HCT116 (cell line): ENCODE measurements around the gene ERN1. TPM values are rescaled to one million over a fixed set of nuclear protein-coding genes. Genes with fewer than 3 reads are reported as not detected.
"Not testable (repeated sequence)": the region's sequence is repeated elsewhere in the genome, so short reads cannot be mapped to it uniquely, and the experiment has no call there.

Source experiments
- ATAC-seq: fragments of 200-7000 bp; cut with Tn5 transposase; 2 replicates; pipeline ENCODE4 v1.9.1; 2020; ENCODE audit warnings: mild to moderate bottlenecking, moderate library complexity
- BruUV-seq: library from RNA; stranded (reverse); fragments of 400-500 nt; replicated peaks from 2 replicates; lab custom pipeline; 2021; lab: Mats Ljungman, UMichigan
- CTCF ChIA-PET: fragments of 300-600 bp; sonication (Branson Sonifier 250); formaldehyde crosslinking; loops from one replicate; lab custom pipeline; 2021; ENCODE audit warnings: antibody characterized with exemption; lab: Charles Lee
- POLR2A ChIA-PET: fragments of 300-600, 350-600 bp; sonication (Branson Sonifier 250); formaldehyde crosslinking; loops from one replicate; lab custom pipeline; 2021; ENCODE audit warnings: antibody characterized with exemption; lab: Charles Lee
- RAD21 ChIA-PET, 2 experiments: fragments of 300-600 bp; sonication (Branson Sonifier 250); formaldehyde crosslinking; loops; one replicate each; lab custom pipeline; 2023; ENCODE audit warnings: low total read pairs in 2 of 2; ENCODE audit not compliant: uncharacterized antibody in 2 of 2, unreplicated experiment in 2 of 2, low non-redundant PET in 1 of 2; lab: Charles Lee
- DNase-seq: peaks from one replicate; pipeline ENCODE4 v3.0.0-alpha.2; 2010; ENCODE audit warnings: low read depth, low spot score
- H2AFZ ChIP-seq: fragments of 200-600 bp; shearing (Covaris generic), sonication (generic); 2 replicates; pipeline ENCODE4 v1.6.1; 2017; ENCODE audit warnings: low read depth, mixed run types, mixed read lengths, antibody characterized with exemption, low read length; ENCODE audit not compliant: poor library complexity, severe bottlenecking
- H3K27ac ChIP-seq: 2 replicates; pipeline ENCODE4 v1.5.1; 2012; ENCODE audit warnings: low read depth, low read length
- H3K27me3 ChIP-seq: fragments of 200-600 bp; sonication (generic); 2 replicates; pipeline ENCODE4 v1.6.1; 2016; ENCODE audit warnings: mixed run types, low read length, mixed read lengths; ENCODE audit not compliant: insufficient read depth
- H3K36me3 ChIP-seq, 2 experiments: fragments of 200-500 bp in 1 of 2; fragments of 200-600 bp in 1 of 2; sonication (Bioruptor generic) in 1 of 2; sonication (generic) in 1 of 2; 2 replicates each; pipeline versions ENCODE4 v1.5.1 to v1.6.1; 2014 to 2016; ENCODE audit warnings: low read length in 2 of 2, inconsistent platforms in 1 of 2, mixed read lengths in 1 of 2, mixed run types in 1 of 2; ENCODE audit not compliant: insufficient read depth in 2 of 2, control insufficient read depth in 1 of 2
- H3K4me1 ChIP-seq, 2 experiments: fragments of 200-600 bp in 1 of 2; sonication (generic) in 1 of 2; 2 replicates each; pipeline versions ENCODE4 v1.5.1 to v1.6.1; 2012 to 2017; ENCODE audit warnings: low read length in 2 of 2, inconsistent platforms in 1 of 2, mild to moderate bottlenecking in 1 of 2, mixed read lengths in 1 of 2, mixed run types in 1 of 2, moderate library complexity in 1 of 2; ENCODE audit not compliant: insufficient read depth in 2 of 2, control insufficient read depth in 1 of 2
- H3K4me2 ChIP-seq: fragments of 200-600 bp; sonication (generic); 2 replicates; pipeline ENCODE4 v1.6.1; 2017; ENCODE audit warnings: mixed run types, low read length, mixed read lengths
- H3K4me3 ChIP-seq, 2 experiments: fragments of 200-600 bp in 1 of 2; sonication (generic) in 1 of 2; replicated peaks in 1 of 2; 2 replicates each; pipeline ENCODE4 v1.5.1; 2011 to 2016; ENCODE audit warnings: low read length in 2 of 2, control low read depth in 1 of 2, low read depth in 1 of 2, mild to moderate bottlenecking in 1 of 2, mixed read lengths in 1 of 2, mixed run types in 1 of 2
- H3K79me2 ChIP-seq: fragments of 200-600 bp; sonication (generic); 2 replicates; pipeline ENCODE4 v1.6.1; 2017; ENCODE audit warnings: mild to moderate bottlenecking, mixed run types, low read length, moderate library complexity, mixed read lengths; ENCODE audit not compliant: insufficient read depth
- H3K9ac ChIP-seq: fragments of 200-600 bp; sonication (generic); 2 replicates; pipeline ENCODE4 v1.6.1; 2016; ENCODE audit warnings: low read length, mixed read lengths
- H3K9me2 ChIP-seq: fragments of 200-600 bp; sonication (generic), shearing (Covaris generic); 2 replicates; pipeline ENCODE4 v1.6.1; 2017; ENCODE audit warnings: mixed run types, mild to moderate bottlenecking, moderate library complexity; ENCODE audit not compliant: insufficient read depth
- H3K9me3 ChIP-seq, 2 experiments: fragments of 200-500 bp in 1 of 2; fragments of 200-600 bp in 1 of 2; sonication (Bioruptor generic) in 1 of 2; sonication (generic) in 1 of 2; 2 replicates each; pipeline ENCODE4 v1.6.1; 2014 to 2017; ENCODE audit warnings: low read length in 2 of 2, mixed read lengths in 2 of 2, inconsistent platforms in 1 of 2, low read depth in 1 of 2, mild to moderate bottlenecking in 1 of 2, mixed run types in 1 of 2, moderate library complexity in 1 of 2; ENCODE audit not compliant: control insufficient read depth in 1 of 2, insufficient read depth in 1 of 2
- H4K20me1 ChIP-seq: fragments of 200-600 bp; sonication (generic), shearing (Covaris generic); 2 replicates; pipeline ENCODE4 v1.6.1; 2017; ENCODE audit warnings: mixed run types, mild to moderate bottlenecking, moderate library complexity; ENCODE audit not compliant: insufficient read depth
- CBX3 ChIP-seq: IDR thresholded peaks from 2 replicates; pipeline ENCODE4 v1.6.1; 2012; ENCODE audit warnings: low read depth
- EGR1 ChIP-seq: IDR thresholded peaks from 2 replicates; pipeline ENCODE4 v1.6.1; 2012; ENCODE audit warnings: low read depth
- FOSL1 ChIP-seq: IDR thresholded peaks from 2 replicates; pipeline ENCODE4 v1.6.1; 2012; ENCODE audit warnings: low read depth
- JUND ChIP-seq: IDR thresholded peaks from 2 replicates; pipeline ENCODE4 v1.6.1; 2012
- RAD21 ChIP-seq: IDR thresholded peaks from 2 replicates; pipeline ENCODE4 v1.6.1; 2012; ENCODE audit warnings: low read depth, mild to moderate bottlenecking
- SP1 ChIP-seq: IDR thresholded peaks from 2 replicates; pipeline ENCODE4 v1.6.1; 2012; ENCODE audit warnings: low read depth
- TCF7L2 ChIP-seq: IDR thresholded peaks from 2 replicates; pipeline ENCODE4 v1.7.0; 2011; ENCODE audit warnings: borderline replicate concordance, inconsistent platforms; ENCODE audit not compliant: insufficient read depth, insufficient read length; ENCODE audit errors: extremely low read depth
- ZFX ChIP-seq: fragments of 450-650 bp; IDR thresholded peaks from 2 replicates; pipeline ENCODE4 v1.6.1; 2017
- ZNF274 ChIP-seq: fragments of 200-500 bp; sonication (Bioruptor generic); IDR thresholded peaks from 2 replicates; pipeline ENCODE4 v1.6.1; 2014; ENCODE audit warnings: mild to moderate bottlenecking, low read depth, low read length, inconsistent platforms
- intact Hi-C: fragments of 100-400 bp; cut with micrococcal nuclease; formaldehyde crosslinking; loops from 2 replicates; pipeline ENCODE4 v1.10.0; 2022
- total RNA-seq: library from RNA; stranded (reverse); gene quantifications from one replicate; pipeline ENCODE4 v1.2.1, GENCODE V29; 2021; ENCODE audit not compliant: unreplicated experiment
- TF ChIP-seq, protein P1 (sequence below): IDR thresholded peaks from 2 replicates; pipeline ENCODE4 v1.6.1; 2011; ENCODE audit warnings: mild to moderate bottlenecking, low read length, moderate library complexity; ENCODE audit not compliant: insufficient replicate concordance; ENCODE audit errors: extremely low read depth
- TF ChIP-seq, protein P2 (sequence below): IDR thresholded peaks from 2 replicates; pipeline ENCODE4 v1.6.1; 2012; ENCODE audit warnings: low read depth

Gene ERN1
- total RNA-seq, 1 experiment from 2014 or later, result 28.2 TPM

DNA sequence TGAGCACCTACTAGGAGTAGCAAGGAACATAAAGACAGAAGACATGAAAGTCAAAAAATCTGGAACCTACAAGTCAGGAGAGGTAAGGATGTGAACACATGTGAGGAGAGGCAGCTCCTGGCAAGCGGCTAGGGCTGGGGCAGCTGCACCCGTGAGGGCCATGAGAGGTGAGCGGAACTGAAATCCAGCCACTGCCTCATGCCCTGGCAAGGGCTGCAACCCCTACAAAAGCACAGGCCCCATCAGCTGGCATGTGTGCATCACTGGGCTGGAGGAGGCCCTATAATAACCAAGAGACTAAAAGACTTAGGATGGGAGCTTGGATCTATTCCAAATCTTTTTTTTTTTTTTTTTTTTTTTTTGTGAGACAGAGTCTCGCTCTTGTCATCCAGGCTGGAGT, 40.3 kb upstream of the ERN1 start:
- no peak overlapping the region for H3K4me2 ChIP-seq
- H3K9me2 ChIP-seq, result no peaks in the 10 kb centered on the region
- H3K9ac ChIP-seq, result no peak overlapping the region
- no peaks in the 10 kb centered on the region for H3K27me3 ChIP-seq
- POLR2A ChIA-PET, result interaction anchor here (1.1 kb wide), 1 partner anchor 23 kb away, joined by 6 read pairs; no protein-coding TSS in a partner anchor
- no TSS peak for BruUV-seq
- no peak overlapping the region for H3K4me3 ChIP-seq
- no peaks in the 10 kb centered on the region for H3K9me3 ChIP-seq
- H3K27ac ChIP-seq, result no peak overlapping the region
- CTCF ChIA-PET, result no interaction called here
- no peaks in the 10 kb centered on the region for H3K79me2 ChIP-seq
- DNase-seq (no peak), ATAC-seq (no peak)
- TF ChIP-seq SP1 (no peak), FOSL1 (no peak), RAD21 (no peak), CBX3 (no peak), TCF7L2 (no peak), JUND (no peak), EGR1 (no peak), ZFX (no peak), ZNF274 (no peak)
- TF ChIP-seq, protein P1, sequence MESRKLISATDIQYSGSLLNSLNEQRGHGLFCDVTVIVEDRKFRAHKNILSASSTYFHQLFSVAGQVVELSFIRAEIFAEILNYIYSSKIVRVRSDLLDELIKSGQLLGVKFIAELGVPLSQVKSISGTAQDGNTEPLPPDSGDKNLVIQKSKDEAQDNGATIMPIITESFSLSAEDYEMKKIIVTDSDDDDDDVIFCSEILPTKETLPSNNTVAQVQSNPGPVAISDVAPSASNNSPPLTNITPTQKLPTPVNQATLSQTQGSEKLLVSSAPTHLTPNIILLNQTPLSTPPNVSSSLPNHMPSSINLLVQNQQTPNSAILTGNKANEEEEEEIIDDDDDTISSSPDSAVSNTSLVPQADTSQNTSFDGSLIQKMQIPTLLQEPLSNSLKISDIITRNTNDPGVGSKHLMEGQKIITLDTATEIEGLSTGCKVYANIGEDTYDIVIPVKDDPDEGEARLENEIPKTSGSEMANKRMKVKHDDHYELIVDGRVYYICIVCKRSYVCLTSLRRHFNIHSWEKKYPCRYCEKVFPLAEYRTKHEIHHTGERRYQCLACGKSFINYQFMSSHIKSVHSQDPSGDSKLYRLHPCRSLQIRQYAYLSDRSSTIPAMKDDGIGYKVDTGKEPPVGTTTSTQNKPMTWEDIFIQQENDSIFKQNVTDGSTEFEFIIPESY, result no peak
- TF ChIP-seq, protein P2, sequence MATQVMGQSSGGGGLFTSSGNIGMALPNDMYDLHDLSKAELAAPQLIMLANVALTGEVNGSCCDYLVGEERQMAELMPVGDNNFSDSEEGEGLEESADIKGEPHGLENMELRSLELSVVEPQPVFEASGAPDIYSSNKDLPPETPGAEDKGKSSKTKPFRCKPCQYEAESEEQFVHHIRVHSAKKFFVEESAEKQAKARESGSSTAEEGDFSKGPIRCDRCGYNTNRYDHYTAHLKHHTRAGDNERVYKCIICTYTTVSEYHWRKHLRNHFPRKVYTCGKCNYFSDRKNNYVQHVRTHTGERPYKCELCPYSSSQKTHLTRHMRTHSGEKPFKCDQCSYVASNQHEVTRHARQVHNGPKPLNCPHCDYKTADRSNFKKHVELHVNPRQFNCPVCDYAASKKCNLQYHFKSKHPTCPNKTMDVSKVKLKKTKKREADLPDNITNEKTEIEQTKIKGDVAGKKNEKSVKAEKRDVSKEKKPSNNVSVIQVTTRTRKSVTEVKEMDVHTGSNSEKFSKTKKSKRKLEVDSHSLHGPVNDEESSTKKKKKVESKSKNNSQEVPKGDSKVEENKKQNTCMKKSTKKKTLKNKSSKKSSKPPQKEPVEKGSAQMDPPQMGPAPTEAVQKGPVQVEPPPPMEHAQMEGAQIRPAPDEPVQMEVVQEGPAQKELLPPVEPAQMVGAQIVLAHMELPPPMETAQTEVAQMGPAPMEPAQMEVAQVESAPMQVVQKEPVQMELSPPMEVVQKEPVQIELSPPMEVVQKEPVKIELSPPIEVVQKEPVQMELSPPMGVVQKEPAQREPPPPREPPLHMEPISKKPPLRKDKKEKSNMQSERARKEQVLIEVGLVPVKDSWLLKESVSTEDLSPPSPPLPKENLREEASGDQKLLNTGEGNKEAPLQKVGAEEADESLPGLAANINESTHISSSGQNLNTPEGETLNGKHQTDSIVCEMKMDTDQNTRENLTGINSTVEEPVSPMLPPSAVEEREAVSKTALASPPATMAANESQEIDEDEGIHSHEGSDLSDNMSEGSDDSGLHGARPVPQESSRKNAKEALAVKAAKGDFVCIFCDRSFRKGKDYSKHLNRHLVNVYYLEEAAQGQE, result no peak
- no peaks in the 10 kb centered on the region for H4K20me1 ChIP-seq
- RAD21 ChIA-PET, result no interaction called here
- no peaks in the 10 kb centered on the region for H3K4me1 ChIP-seq
- intact Hi-C loops, result no loop called here
- H2AFZ ChIP-seq, result no peak overlapping the region
- peaks cover 0 to 9% of the 10 kb centered on the region in 2 experiments; a peak in 1 of 4 replicates for H3K36me3 ChIP-seq

DNA sequence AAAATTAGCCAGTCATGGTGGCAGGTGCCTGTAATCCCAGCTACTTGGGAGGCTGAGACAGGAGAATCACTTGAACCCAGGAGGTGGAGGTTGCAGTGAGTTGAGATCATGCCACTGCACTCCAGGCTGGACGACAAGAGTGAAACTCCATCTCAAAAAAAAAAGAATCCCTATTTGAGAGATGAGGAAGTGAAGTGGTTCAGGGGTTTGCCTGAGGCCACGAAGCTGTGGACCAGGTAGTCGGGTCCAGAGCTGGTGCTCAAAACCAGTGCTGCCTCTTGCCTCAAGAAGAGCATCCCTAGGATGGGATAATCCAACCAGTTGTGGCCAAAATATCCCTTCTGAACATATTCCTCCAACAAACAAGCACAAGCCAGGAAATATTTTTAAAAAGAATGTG, 37.7 kb upstream of the ERN1 start:
- H3K9ac ChIP-seq, H4K20me1 ChIP-seq, H3K27me3 ChIP-seq, DNase-seq, H3K79me2 ChIP-seq, CTCF ChIA-PET, ATAC-seq, H3K4me3 ChIP-seq, intact Hi-C loops, H3K9me2 ChIP-seq, H3K36me3 ChIP-seq, H3K4me2 ChIP-seq, H2AFZ ChIP-seq, H3K27ac ChIP-seq, H3K9me3 ChIP-seq, H3K4me1 ChIP-seq, RAD21 ChIA-PET, BruUV-seq: not testable (repeated sequence)
- POLR2A ChIA-PET, result interaction anchor here (2.2 kb wide), 1 partner anchor 22 kb away, joined by 12 read pairs; no protein-coding TSS in a partner anchor
